ENCODE measurements around the gene CHPF2.

DNA sequence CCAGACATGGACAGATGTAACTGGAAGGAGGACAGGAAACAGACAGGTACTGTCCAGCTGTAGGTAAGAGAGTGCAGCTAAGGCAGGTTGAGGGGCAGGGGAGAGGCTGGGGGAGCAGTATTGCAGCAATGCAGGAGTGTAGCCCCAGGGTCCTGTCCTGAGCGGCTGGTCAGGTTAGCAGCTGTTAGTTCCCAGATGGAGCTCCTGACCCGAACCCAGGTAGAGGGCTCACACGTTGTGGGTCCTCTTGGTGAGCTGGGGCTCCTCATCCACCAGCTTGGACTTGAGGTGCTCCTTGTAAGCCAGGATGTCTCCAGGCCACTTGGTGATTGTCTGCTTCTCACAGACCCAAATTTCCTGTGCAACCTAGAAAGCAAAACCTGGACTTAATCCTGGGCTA lies 18.5 kb upstream of the CHPF2 start:
- TF ChIP-seq, protein P1, sequence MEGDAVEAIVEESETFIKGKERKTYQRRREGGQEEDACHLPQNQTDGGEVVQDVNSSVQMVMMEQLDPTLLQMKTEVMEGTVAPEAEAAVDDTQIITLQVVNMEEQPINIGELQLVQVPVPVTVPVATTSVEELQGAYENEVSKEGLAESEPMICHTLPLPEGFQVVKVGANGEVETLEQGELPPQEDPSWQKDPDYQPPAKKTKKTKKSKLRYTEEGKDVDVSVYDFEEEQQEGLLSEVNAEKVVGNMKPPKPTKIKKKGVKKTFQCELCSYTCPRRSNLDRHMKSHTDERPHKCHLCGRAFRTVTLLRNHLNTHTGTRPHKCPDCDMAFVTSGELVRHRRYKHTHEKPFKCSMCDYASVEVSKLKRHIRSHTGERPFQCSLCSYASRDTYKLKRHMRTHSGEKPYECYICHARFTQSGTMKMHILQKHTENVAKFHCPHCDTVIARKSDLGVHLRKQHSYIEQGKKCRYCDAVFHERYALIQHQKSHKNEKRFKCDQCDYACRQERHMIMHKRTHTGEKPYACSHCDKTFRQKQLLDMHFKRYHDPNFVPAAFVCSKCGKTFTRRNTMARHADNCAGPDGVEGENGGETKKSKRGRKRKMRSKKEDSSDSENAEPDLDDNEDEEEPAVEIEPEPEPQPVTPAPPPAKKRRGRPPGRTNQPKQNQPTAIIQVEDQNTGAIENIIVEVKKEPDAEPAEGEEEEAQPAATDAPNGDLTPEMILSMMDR (optimal IDR thresholded peaks at IDR 0.05 in 1 of 3, IDR thresholded peaks at IDR 0.05 in 1 of 3, conservative IDR thresholded peaks at IDR 0.05 in 1 of 3; ENCODE audit: extremely low read depth in 1 of 3, insufficient read depth in 2 of 3, low read length in 3 of 3) = no peak
- no peak for TF ChIP-seq EZH2 (IDR thresholded peaks at IDR 0.05; ENCODE audit: low read length)
